Testis (tissue), 3 donors: ENCODE data around the gene RCCD1. TPM values are rescaled to one million over a fixed set of nuclear protein-coding genes. Genes with fewer than 3 reads are reported as not detected.
A peak's percentile ranks its signal among the peaks of the same experiment; 100 is the strongest.

ENCODE experiments used
- DNase-seq: peaks from one replicate; pipeline ENCODE4 v3.0.0-alpha.2; 2019
- H3K27ac ChIP-seq, 2 donors: fragments of 200-600 bp; sonication (generic); one replicate each; pipeline ENCODE4 v1.5.1; 2019
- H3K27me3 ChIP-seq: fragments of 200-600 bp; sonication (generic); one replicate; pipeline ENCODE4 v1.5.1; 2019
- H3K36me3 ChIP-seq: fragments of 200-600 bp; sonication (generic); one replicate; pipeline ENCODE4 v1.5.1; 2017; ENCODE audit warnings: low read depth; ENCODE audit errors: missing control alignments
- H3K4me1 ChIP-seq: fragments of 200-600 bp; sonication (generic); one replicate; pipeline ENCODE4 v1.5.1; 2019
- H3K4me3 ChIP-seq, 2 donors: fragments of 200-600 bp; sonication (generic); one replicate each; pipeline ENCODE4 v1.5.1; 2017 to 2019
- H3K9me3 ChIP-seq: fragments of 200-600 bp; sonication (generic); one replicate; pipeline ENCODE4 v1.5.1; 2017
- CTCF ChIP-seq, 3 experiments: fragments of 450-650 bp in 2 of 3; fragments of 200-600 bp in 1 of 3; sonication (generic) in 1 of 3; IDR thresholded peaks; one replicate each; pipeline ENCODE4 v1.5.1; 2016 to 2019; ENCODE audit warnings: antibody characterized with exemption in 3 of 3, mild to moderate bottlenecking in 2 of 3, moderate library complexity in 1 of 3
- POLR2A ChIP-seq: fragments of 450-650 bp; IDR thresholded peaks from one replicate; pipeline ENCODE4 v1.6.1; 2017; ENCODE audit warnings: antibody characterized with exemption, mild to moderate bottlenecking, moderate library complexity
- WGBS, 2 donors: methylation state at CpG; one replicate each; pipeline ENCODE4 v1.1.5; 2018; 5-methylcytosine and 5-hydroxymethylcytosine counted together
- intact Hi-C: fragments of 100-400 bp; cut with DNase I; formaldehyde crosslinking; loops from one replicate; pipeline ENCODE4 v1.15.1; 2023; ENCODE audit warnings: low total_unique reads
- polyA plus RNA-seq: library from polyadenylated mRNA; stranded (reverse); fragments of 350-450 nt; fragmentation: Illumina TruSeq; extraction: RNeasy Lipid Tissue Mini Kit (QIAGEN cat#74804); gene quantifications from one replicate; pipeline ENCODE4 v1.2.3, GENCODE V29; 2014; ENCODE audit warnings: low read depth, low replicate concordance; ENCODE audit not compliant: insufficient read depth
- total RNA-seq, 2 donors: library from RNA; depleted of rRNA; stranded (reverse); fragments of >200 nt; gene quantifications; one replicate each; pipeline ENCODE4 v1.2.3, GENCODE V29; 2016

RCCD1 gene
- total and polyA plus RNA-seq, 3 donors from 2014 or later, result 17.5 to 21.1 (median 17.5) TPM

- H3K4me1 ChIP-seq, result peaks cover 28% of the 10 kb centered on the region
- 31 to 43% methylated on average over 21 of the region's 21 CpGs for WGBS, 2 donors
- no peak for DNase-seq
- H3K9me3 ChIP-seq, result no peaks in the 10 kb centered on the region
- H3K36me3 ChIP-seq, result no peaks in the 10 kb centered on the region
- no peak for TF ChIP-seq CTCF (IDR thresholded peaks at IDR 0.05)
- no peak for TF ChIP-seq POLR2A
- peak overlapping the region; percentile 66 to 79 for H3K4me3 ChIP-seq
- H3K27me3 ChIP-seq, result no peaks in the 10 kb centered on the region
- peak overlapping the region; percentile 87 to 88 for H3K27ac ChIP-seq
- intact Hi-C loops, result no loop called here
These were observed 25.3 kb upstream of the RCCD1 start for GRCh38 chr15:90929246-90930019.

- WGBS, 2 donors, result 13 to 25% methylated on average over 14 to 15 of the region's 15 CpGs
- no peaks in the 10 kb centered on the region for H3K36me3 ChIP-seq
- TF ChIP-seq POLR2A (no peak), CTCF (IDR thresholded peaks at IDR 0.05) (no peak)
- peak overlapping the region; percentile 66 to 79 for H3K4me3 ChIP-seq
- H3K4me1 ChIP-seq, result peaks cover 38% of the 10 kb centered on the region
- H3K27ac ChIP-seq, result peak overlapping the region; percentile 87 to 88
- intact Hi-C loops, result no loop called here
- peak; percentile 42 for DNase-seq
- H3K9me3 ChIP-seq, result no peaks in the 10 kb centered on the region
- no peaks in the 10 kb centered on the region for H3K27me3 ChIP-seq
These were observed 23.7 kb upstream of the RCCD1 start for GRCh38 chr15:90930861-90931574.

- peak overlapping the region; percentile 74 to 88 for H3K27ac ChIP-seq
- H3K36me3 ChIP-seq, result no peaks in the 10 kb centered on the region
- 11 to 16% methylated on average over 6 of the region's 6 CpGs for WGBS, 2 donors
- no peak for TF ChIP-seq POLR2A
- no peak for TF ChIP-seq CTCF (IDR thresholded peaks at IDR 0.05)
- H3K4me3 ChIP-seq, result peak overlapping the region in 1 of 2 donors; percentile 79
- H3K9me3 ChIP-seq, result no peaks in the 10 kb centered on the region
- H3K27me3 ChIP-seq, result no peaks in the 10 kb centered on the region
- intact Hi-C loops, result no loop called here
- DNase-seq, result no peak
- H3K4me1 ChIP-seq, result peaks cover 41% of the 10 kb centered on the region
These were observed 23.2 kb upstream of the RCCD1 start for GRCh38 chr15:90931575-90931827.

- 1 to 8% methylated on average over 5 to 51 of the region's 52 CpGs for WGBS, 2 donors
- peak within 1 kb of the TSS; percentile 66 to 79 for H3K4me3 ChIP-seq
- peaks cover 41% of the 10 kb centered on the region for H3K4me1 ChIP-seq
- TF ChIP-seq POLR2A, result no peak
- TF ChIP-seq CTCF (IDR thresholded peaks at IDR 0.05), result peak; percentile 87 to 93 (median 90)
- H3K27me3 ChIP-seq, result no peaks in the 10 kb centered on the region
- H3K9me3 ChIP-seq, result no peaks in the 10 kb centered on the region
- H3K27ac ChIP-seq, result peak within 1 kb of the TSS; percentile 74 to 88
- peak; percentile 92 for DNase-seq
- no peaks in the 10 kb centered on the region for H3K36me3 ChIP-seq
- intact Hi-C loops, result no loop called here
These were observed 22.6 kb upstream of the RCCD1 start, which contains the start of gene HDDC3 for GRCh38 chr15:90931828-90932659. Gene HDDC3, minus strand, starts transcription at chr15:90932549. Its CDS starts 9 bp downstream, at chr15:90932540.
